ENCODE measurements around the gene GJA4.

DNA sequence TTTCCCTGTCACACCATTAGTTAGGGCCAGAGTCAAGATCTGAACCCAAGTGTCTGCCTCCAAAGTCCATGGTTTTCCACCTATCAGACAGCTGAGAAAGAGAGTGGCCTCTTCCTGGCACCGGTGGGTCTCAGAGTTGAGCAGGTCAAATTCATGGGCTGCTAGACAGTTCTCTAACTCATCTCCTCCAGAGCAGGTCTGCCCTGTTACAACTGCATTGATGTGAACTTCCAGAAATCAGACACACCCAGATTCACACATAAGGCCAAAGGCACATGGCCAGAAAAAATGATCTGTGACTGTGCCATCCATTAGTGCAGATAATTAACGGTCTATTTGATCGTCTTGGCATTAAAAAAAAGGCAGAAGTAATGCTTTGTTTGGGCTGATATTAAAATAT lies 49.3 kb downstream of the GJA4 start:
- TF ChIP-seq TEAD4 (IDR thresholded peaks at IDR 0.05; ENCODE audit: low read depth, low read length) (no peak), POLR2A (IDR thresholded peaks at IDR 0.05; ENCODE audit: control extremely low read depth in 1 of 2, low read depth in 2 of 2, low read length in 2 of 2) (no peak), EP300 (IDR thresholded peaks at IDR 0.05; ENCODE audit: borderline replicate concordance in 1 of 2, low read depth in 2 of 2, low read length in 2 of 2) (no peak), JUN (IDR thresholded peaks at IDR 0.05; ENCODE audit: low read depth, low read length) (no peak), POLR2AphosphoS5 (IDR thresholded peaks at IDR 0.05; ENCODE audit: low read depth, low read length) (no peak), SP1 (IDR thresholded peaks at IDR 0.05; ENCODE audit: low read depth, low read length) (no peak), SUZ12 (IDR thresholded peaks at IDR 0.05; ENCODE audit: low read length) (no peak), YY1 (IDR thresholded peaks at IDR 0.05; ENCODE audit: low read depth, low read length) (no peak)
- TF ChIP-seq, protein P1, sequence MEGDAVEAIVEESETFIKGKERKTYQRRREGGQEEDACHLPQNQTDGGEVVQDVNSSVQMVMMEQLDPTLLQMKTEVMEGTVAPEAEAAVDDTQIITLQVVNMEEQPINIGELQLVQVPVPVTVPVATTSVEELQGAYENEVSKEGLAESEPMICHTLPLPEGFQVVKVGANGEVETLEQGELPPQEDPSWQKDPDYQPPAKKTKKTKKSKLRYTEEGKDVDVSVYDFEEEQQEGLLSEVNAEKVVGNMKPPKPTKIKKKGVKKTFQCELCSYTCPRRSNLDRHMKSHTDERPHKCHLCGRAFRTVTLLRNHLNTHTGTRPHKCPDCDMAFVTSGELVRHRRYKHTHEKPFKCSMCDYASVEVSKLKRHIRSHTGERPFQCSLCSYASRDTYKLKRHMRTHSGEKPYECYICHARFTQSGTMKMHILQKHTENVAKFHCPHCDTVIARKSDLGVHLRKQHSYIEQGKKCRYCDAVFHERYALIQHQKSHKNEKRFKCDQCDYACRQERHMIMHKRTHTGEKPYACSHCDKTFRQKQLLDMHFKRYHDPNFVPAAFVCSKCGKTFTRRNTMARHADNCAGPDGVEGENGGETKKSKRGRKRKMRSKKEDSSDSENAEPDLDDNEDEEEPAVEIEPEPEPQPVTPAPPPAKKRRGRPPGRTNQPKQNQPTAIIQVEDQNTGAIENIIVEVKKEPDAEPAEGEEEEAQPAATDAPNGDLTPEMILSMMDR (IDR thresholded peaks at IDR 0.05; ENCODE audit: control extremely low read depth in 1 of 3, insufficient read depth in 1 of 3, low read depth in 1 of 3, low read length in 3 of 3), result no peak
